ENCODE results near the gene TRIM60. TPM values are rescaled to one million over a fixed set of nuclear protein-coding genes. Genes with fewer than 3 reads are reported as not detected.
A peak's percentile ranks its signal among the peaks of the same experiment; 100 is the strongest.

TRIM60 gene
- total RNA-seq, 1 donor from 2014 or later: not detected

DNA sequence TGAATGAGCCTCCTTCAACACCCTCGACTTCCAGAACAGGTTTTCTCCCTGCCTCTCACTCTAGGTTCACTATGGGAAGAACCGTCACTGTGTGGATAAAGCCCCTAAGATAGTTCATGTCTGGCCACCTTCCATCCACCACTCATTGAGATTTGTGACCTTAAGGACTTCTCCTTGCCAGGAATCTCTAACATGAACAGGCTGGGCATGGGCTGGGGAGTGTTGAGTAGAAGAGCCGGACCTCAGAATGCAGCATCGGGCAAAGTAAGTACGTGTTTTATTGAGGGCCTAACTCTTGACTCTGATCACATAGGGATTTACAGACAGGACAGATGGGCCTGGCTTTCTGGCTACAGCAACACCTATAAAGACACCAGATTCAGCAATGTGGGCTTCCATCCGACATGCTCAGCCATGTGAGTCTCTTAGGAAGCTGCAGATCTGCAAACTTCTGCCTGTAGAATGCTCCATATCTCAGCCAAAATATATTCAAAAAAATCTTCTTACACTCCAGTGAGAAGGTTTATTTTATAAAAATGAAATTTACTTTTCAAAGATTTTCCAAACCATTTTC, 26.4 kb upstream of the TRIM60 start:
- peak in 1 of 2 donors; percentile 62 for DNase-seq (ENCODE audit: extremely low spot score in 2 of 2)
- H3K36me3 ChIP-seq: no peaks in the 10 kb centered on the region
- no peak overlapping the region for H3K27ac ChIP-seq
- no peaks in the 10 kb centered on the region for H3K27me3 ChIP-seq
- no peaks in the 10 kb centered on the region for H3K4me1 ChIP-seq
- intact Hi-C loops (cut with DNase I): no loop called here
- H3K9me3 ChIP-seq: no peaks in the 10 kb centered on the region
- TF ChIP-seq POLR2A (IDR thresholded peaks at IDR 0.05) (no peak), POLR2AphosphoS5 (IDR thresholded peaks at IDR 0.05; ENCODE audit: insufficient read depth in 1 of 2, low read depth in 1 of 2) (no peak), CTCF (IDR thresholded peaks at IDR 0.05) (no peak)
- H3K4me3 ChIP-seq: no peak overlapping the region

DNA sequence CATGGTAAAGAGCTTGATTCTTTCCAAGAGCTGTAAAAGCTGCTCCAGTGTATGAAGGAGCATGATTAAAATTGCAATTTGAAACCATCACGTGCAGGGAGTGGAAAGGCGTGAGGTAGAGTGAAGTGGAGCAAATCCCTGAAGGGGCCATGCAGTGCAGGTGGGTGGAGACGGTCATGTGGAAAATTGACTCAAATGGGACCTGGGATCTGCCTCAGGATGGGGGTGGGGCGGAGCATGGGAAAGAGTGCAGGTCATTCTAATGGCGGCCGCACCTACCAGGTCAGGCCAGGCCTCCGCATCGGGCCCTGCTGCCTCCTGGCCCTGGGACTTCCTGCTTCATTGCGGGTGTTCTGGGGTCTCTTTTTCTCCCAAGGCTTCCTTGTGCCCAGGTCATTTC, 25.3 kb upstream of the TRIM60 start:
- intact Hi-C loops (cut with DNase I): no loop called here
- no peak overlapping the region for H3K4me3 ChIP-seq
- H3K36me3 ChIP-seq: no peaks in the 10 kb centered on the region
- no peaks in the 10 kb centered on the region for H3K9me3 ChIP-seq
- H3K27me3 ChIP-seq: no peaks in the 10 kb centered on the region
- H3K27ac ChIP-seq: no peak overlapping the region
- DNase-seq (ENCODE audit: extremely low spot score in 2 of 2): no peak
- no peaks in the 10 kb centered on the region for H3K4me1 ChIP-seq
- TF ChIP-seq POLR2AphosphoS5 (IDR thresholded peaks at IDR 0.05; ENCODE audit: insufficient read depth in 1 of 2, low read depth in 1 of 2): no peak
- no peak for TF ChIP-seq POLR2A (IDR thresholded peaks at IDR 0.05)
- no peak for TF ChIP-seq CTCF (IDR thresholded peaks at IDR 0.05)

DNA sequence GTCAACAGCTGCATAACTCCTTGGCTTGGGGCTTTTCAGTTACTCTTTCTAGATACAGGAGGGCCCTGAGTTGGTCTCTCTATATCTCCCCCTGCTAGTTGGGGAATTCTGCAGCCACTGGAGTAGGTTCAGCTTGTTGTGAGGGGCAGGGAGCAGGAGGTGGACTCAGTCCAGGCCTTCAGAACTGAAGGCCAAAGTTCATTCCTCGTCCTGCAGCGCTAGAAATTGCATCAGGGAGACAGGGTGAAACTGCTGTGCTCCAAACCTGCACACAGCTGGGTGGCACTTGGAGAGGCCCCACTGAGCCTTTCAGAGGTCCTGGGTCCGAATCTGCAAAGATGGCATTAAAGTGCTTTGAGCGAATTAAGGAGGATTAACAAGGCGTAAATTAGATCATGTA, 24.9 kb upstream of the TRIM60 start:
- Histone ChIP-seq H3K9me3 (no peaks in the 10 kb centered on the region), H3K4me1 (no peaks in the 10 kb centered on the region), H3K4me3 (no peak overlapping the region), H3K36me3 (no peaks in the 10 kb centered on the region), H3K27me3 (no peaks in the 10 kb centered on the region), H3K27ac (no peak overlapping the region)
- intact Hi-C loops (cut with DNase I): no loop called here
- TF ChIP-seq POLR2AphosphoS5 (IDR thresholded peaks at IDR 0.05; ENCODE audit: insufficient read depth in 1 of 2, low read depth in 1 of 2): no peak
- no peak for TF ChIP-seq CTCF (IDR thresholded peaks at IDR 0.05)
- DNase-seq (ENCODE audit: extremely low spot score in 2 of 2): peak in 1 of 2 donors; percentile 70

DNA sequence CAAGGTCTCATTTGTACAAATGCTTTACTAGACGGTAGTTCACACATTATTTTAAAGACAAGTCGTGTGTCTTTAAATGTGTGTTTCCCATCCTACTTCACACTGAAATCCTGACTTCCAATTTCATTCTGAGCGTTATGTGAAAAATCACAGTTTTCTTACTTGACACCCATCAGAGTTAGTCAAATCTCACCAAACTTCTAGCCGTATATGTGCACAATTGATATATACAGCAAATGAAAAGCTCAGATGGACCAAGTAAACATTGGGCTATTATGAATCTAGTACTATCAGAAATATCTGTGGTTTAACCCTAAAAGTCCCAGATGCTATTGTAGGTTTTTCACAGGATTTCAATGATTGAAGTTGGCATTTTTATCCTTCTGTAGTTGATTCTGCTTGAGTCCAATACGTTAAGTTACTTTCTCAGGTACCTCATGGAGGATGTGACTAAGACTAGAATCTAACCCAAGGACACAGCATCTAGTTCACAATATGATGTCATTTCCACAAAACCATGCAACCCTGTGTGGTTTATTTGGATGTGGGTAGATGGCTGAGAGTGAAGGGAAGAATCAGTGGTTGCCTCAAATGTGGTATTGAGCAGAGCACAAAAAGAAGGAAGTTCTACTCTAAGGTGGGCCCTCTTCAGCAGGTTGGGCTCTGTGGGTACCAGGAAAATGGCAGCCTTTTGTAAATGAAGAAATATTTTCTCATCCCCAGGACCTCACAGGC, 22.1 kb upstream of the TRIM60 start:
- Histone ChIP-seq H3K9me3 (no peaks in the 10 kb centered on the region), H3K36me3 (no peaks in the 10 kb centered on the region), H3K27me3 (no peaks in the 10 kb centered on the region), H3K27ac (no peak overlapping the region), H3K4me3 (no peak overlapping the region), H3K4me1 (no peaks in the 10 kb centered on the region)
- peak in 1 of 2 donors; percentile 10 for DNase-seq (ENCODE audit: extremely low spot score in 2 of 2)
- TF ChIP-seq POLR2AphosphoS5 (IDR thresholded peaks at IDR 0.05; ENCODE audit: insufficient read depth in 1 of 2, low read depth in 1 of 2) (no peak), POLR2A (IDR thresholded peaks at IDR 0.05) (no peak), CTCF (IDR thresholded peaks at IDR 0.05) (no peak)
- intact Hi-C loops (cut with DNase I): no loop called here

DNA sequence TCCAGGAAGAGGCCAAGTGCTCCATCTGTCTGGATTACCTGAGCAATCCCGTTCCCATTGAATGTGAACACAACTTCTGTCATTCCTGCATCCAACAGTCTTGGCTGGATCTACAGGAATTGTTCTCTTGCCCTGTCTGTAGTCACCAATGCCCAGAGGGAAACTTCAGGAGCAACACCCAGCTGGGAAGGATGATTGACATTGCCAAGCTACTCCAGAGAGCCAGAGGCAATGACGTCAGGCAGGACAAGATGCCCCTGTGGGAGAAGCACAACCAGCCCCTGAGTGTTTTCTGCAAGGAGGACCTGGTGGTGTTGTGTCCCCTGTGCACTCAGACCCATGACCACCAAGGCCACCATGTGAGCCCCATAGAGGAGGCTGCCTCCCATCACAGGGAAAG, 21.3 kb upstream of the TRIM60 start:
- Histone ChIP-seq H3K27ac (no peak overlapping the region), H3K36me3 (no peaks in the 10 kb centered on the region), H3K9me3 (no peaks in the 10 kb centered on the region), H3K4me1 (no peaks in the 10 kb centered on the region), H3K4me3 (no peak overlapping the region), H3K27me3 (no peaks in the 10 kb centered on the region)
- intact Hi-C loops (cut with DNase I): no loop called here
- DNase-seq (ENCODE audit: extremely low spot score in 2 of 2): peak in 1 of 2 donors; percentile 70
- TF ChIP-seq POLR2A (IDR thresholded peaks at IDR 0.05): no peak
- TF ChIP-seq POLR2AphosphoS5 (IDR thresholded peaks at IDR 0.05; ENCODE audit: insufficient read depth in 1 of 2, low read depth in 1 of 2): no peak
- no peak for TF ChIP-seq CTCF (IDR thresholded peaks at IDR 0.05)
